ENCODE results near the gene USP25. TPM values are rescaled to one million over a fixed set of nuclear protein-coding genes. Genes with fewer than 3 reads are reported as not detected.

The USP25 gene
- total RNA-seq, 1 donor, result 56.1 TPM

GRCh38 chr21:15872236-15872635, 142.5 kb downstream of the USP25 start:
- no peak for TF ChIP-seq CTCF (IDR thresholded peaks at IDR 0.05; ENCODE audit: extremely low read depth, low read depth, low read length)
- no peaks in the 10 kb centered on the region for H3K79me2 ChIP-seq (ENCODE audit: insufficient read depth, low read length)
- H3K27ac ChIP-seq (ENCODE audit: low read depth, low read length), result no peak overlapping the region
- DNase-seq (ENCODE audit: insufficient read length, low spot score, missing footprints), result no peak
- no peaks in the 10 kb centered on the region for H3K27me3 ChIP-seq (ENCODE audit: insufficient read depth, low read length)
- H3K4me3 ChIP-seq (ENCODE audit: insufficient read depth, low read length), result no peak overlapping the region
- no peak overlapping the region for H2AFZ ChIP-seq (ENCODE audit: low read length)
- H3K9me3 ChIP-seq (ENCODE audit: low read depth, low read length), result no peaks in the 10 kb centered on the region
- H3K36me3 ChIP-seq (ENCODE audit: insufficient read depth, low read length), result peaks cover 11% of the 10 kb centered on the region
- no peaks in the 10 kb centered on the region for H4K20me1 ChIP-seq (ENCODE audit: insufficient read depth, low read length)
- H3K4me1 ChIP-seq (ENCODE audit: insufficient read depth, low read length), result no peaks in the 10 kb centered on the region
- H3K4me2 ChIP-seq (ENCODE audit: insufficient read depth, low read length), result no peak overlapping the region

- Histone ChIP-seq H3K36me3 (ENCODE audit: insufficient read depth, low read length) (peaks cover 10% of the 10 kb centered on the region), H3K27ac (ENCODE audit: low read depth, low read length) (no peak overlapping the region), H3K4me3 (ENCODE audit: insufficient read depth, low read length) (no peak overlapping the region), H3K4me2 (ENCODE audit: insufficient read depth, low read length) (no peak overlapping the region), H3K27me3 (ENCODE audit: insufficient read depth, low read length) (no peaks in the 10 kb centered on the region), H3K4me1 (ENCODE audit: insufficient read depth, low read length) (no peaks in the 10 kb centered on the region), H3K79me2 (ENCODE audit: insufficient read depth, low read length) (no peaks in the 10 kb centered on the region), H3K9me3 (ENCODE audit: low read depth, low read length) (no peaks in the 10 kb centered on the region), H4K20me1 (ENCODE audit: insufficient read depth, low read length) (no peaks in the 10 kb centered on the region), H2AFZ (ENCODE audit: low read length) (no peak overlapping the region)
- no peak for DNase-seq (ENCODE audit: insufficient read length, low spot score, missing footprints)
- no peak for TF ChIP-seq CTCF (IDR thresholded peaks at IDR 0.05; ENCODE audit: extremely low read depth, low read depth, low read length)
Observed at GRCh38 chr21:15874615-15875014, 144.8 kb downstream of the USP25 start.

GRCh38 chr21:15875286-15875685, 145.5 kb downstream of the USP25 start:
- H3K36me3 ChIP-seq (ENCODE audit: insufficient read depth, low read length), result peaks cover 10% of the 10 kb centered on the region
- H3K27me3 ChIP-seq (ENCODE audit: insufficient read depth, low read length), result no peaks in the 10 kb centered on the region
- no peak overlapping the region for H3K27ac ChIP-seq (ENCODE audit: low read depth, low read length)
- no peak for TF ChIP-seq CTCF (IDR thresholded peaks at IDR 0.05; ENCODE audit: extremely low read depth, low read depth, low read length)
- no peaks in the 10 kb centered on the region for H3K79me2 ChIP-seq (ENCODE audit: insufficient read depth, low read length)
- DNase-seq (ENCODE audit: insufficient read length, low spot score, missing footprints), result no peak
- H3K4me1 ChIP-seq (ENCODE audit: insufficient read depth, low read length), result no peaks in the 10 kb centered on the region
- H3K4me2 ChIP-seq (ENCODE audit: insufficient read depth, low read length), result no peak overlapping the region
- no peak overlapping the region for H3K4me3 ChIP-seq (ENCODE audit: insufficient read depth, low read length)
- H4K20me1 ChIP-seq (ENCODE audit: insufficient read depth, low read length), result no peaks in the 10 kb centered on the region
- H3K9me3 ChIP-seq (ENCODE audit: low read depth, low read length), result no peaks in the 10 kb centered on the region
- no peak overlapping the region for H2AFZ ChIP-seq (ENCODE audit: low read length)

- Histone ChIP-seq H2AFZ (ENCODE audit: low read length) (no peak overlapping the region), H3K4me2 (ENCODE audit: insufficient read depth, low read length) (no peak overlapping the region), H4K20me1 (ENCODE audit: insufficient read depth, low read length) (no peaks in the 10 kb centered on the region), H3K4me1 (ENCODE audit: insufficient read depth, low read length) (peaks cover 10% of the 10 kb centered on the region), H3K27ac (ENCODE audit: low read depth, low read length) (no peak overlapping the region), H3K27me3 (ENCODE audit: insufficient read depth, low read length) (no peaks in the 10 kb centered on the region), H3K79me2 (ENCODE audit: insufficient read depth, low read length) (no peaks in the 10 kb centered on the region), H3K36me3 (ENCODE audit: insufficient read depth, low read length) (no peaks in the 10 kb centered on the region), H3K4me3 (ENCODE audit: insufficient read depth, low read length) (no peak overlapping the region), H3K9me3 (ENCODE audit: low read depth, low read length) (no peaks in the 10 kb centered on the region)
- no peak for TF ChIP-seq CTCF (IDR thresholded peaks at IDR 0.05; ENCODE audit: extremely low read depth, low read depth, low read length)
- no peak for DNase-seq (ENCODE audit: insufficient read length, low spot score, missing footprints)
Observed at GRCh38 chr21:15893902-15894301, 164.1 kb downstream of the USP25 start.
